CD14-positive monocyte (primary cell): Measurements from ENCODE around the gene SERPINA9. TPM values are rescaled to one million over a fixed set of nuclear protein-coding genes. Genes with fewer than 3 reads are reported as not detected.
"Not testable (repeated sequence)": the region's sequence is repeated elsewhere in the genome, so short reads cannot be mapped to it uniquely, and the experiment has no call there.

ENCODE experiments used
- DNase-seq, 3 donors: peaks; one replicate each; pipeline ENCODE4 v3.0.0-alpha.2; 2011 to 2022
- H2AFZ ChIP-seq: 2 replicates; pipeline ENCODE4 v1.6.0; 2012; ENCODE audit warnings: mild to moderate bottlenecking, low read depth, low read length, inconsistent platforms; ENCODE audit not compliant: insufficient read depth, poor library complexity, severe bottlenecking
- H3K27ac ChIP-seq, 2 donors: 1 replicate in 1 of 2; 2 replicates in 1 of 2; pipeline ENCODE4 v1.5.1; 2012 to 2013; ENCODE audit warnings: low read length in 2 of 2, control low read depth in 1 of 2, inconsistent platforms in 1 of 2, low read depth in 1 of 2, mild to moderate bottlenecking in 1 of 2
- H3K27me3 ChIP-seq, 2 donors: one replicate each; pipeline versions ENCODE4 v1.6.0 to v1.6.1; 2011 to 2013; ENCODE audit warnings: low read length in 2 of 2; ENCODE audit not compliant: control insufficient read depth in 2 of 2, insufficient read depth in 2 of 2
- H3K36me3 ChIP-seq, 2 donors: replicated peaks in 1 of 2; 1 replicate in 1 of 2; 2 replicates in 1 of 2; pipeline versions ENCODE4 v1.5.1 to v1.6.1; 2012 to 2013; ENCODE audit warnings: low read length in 2 of 2, control low read depth in 1 of 2, inconsistent platforms in 1 of 2, mild to moderate bottlenecking in 1 of 2; ENCODE audit not compliant: insufficient read depth in 2 of 2, control insufficient read depth in 1 of 2
- H3K4me1 ChIP-seq, 2 donors: 1 replicate in 1 of 2; 2 replicates in 1 of 2; pipeline versions ENCODE4 v1.5.1 to v1.6.1; 2012 to 2013; ENCODE audit warnings: low read length in 2 of 2, control low read depth in 1 of 2, inconsistent platforms in 1 of 2, mild to moderate bottlenecking in 1 of 2, moderate library complexity in 1 of 2; ENCODE audit not compliant: insufficient read depth in 2 of 2, control insufficient read depth in 1 of 2
- H3K4me2 ChIP-seq: replicated peaks from 2 replicates; pipeline ENCODE3; 2012; ENCODE audit warnings: low read length, moderate library complexity, mild to moderate bottlenecking; ENCODE audit not compliant: poor library complexity, severe bottlenecking; ENCODE audit errors: extremely low read depth
- H3K4me3 ChIP-seq, 3 experiments: fragments of 200-600 bp in 1 of 3; sonication (generic) in 1 of 3; replicated peaks in 1 of 3; 1 replicate in 2 of 3; 2 replicates in 1 of 3; pipeline ENCODE4 v1.5.1; 2011 to 2013; ENCODE audit warnings: low read length in 3 of 3, mild to moderate bottlenecking in 3 of 3, control low read depth in 2 of 3, low read depth in 2 of 3, inconsistent platforms in 1 of 3, moderate library complexity in 1 of 3
- H3K79me2 ChIP-seq: 2 replicates; pipeline ENCODE4 v1.6.0; 2012; ENCODE audit warnings: mild to moderate bottlenecking, control low read depth, inconsistent platforms, low read length, moderate library complexity; ENCODE audit not compliant: insufficient read depth
- H3K9ac ChIP-seq: 2 replicates; pipeline ENCODE4 v1.6.0; 2017; ENCODE audit warnings: low read length, mild to moderate bottlenecking; ENCODE audit not compliant: insufficient read depth, poor library complexity, severe bottlenecking
- H3K9me3 ChIP-seq, 2 donors: replicated peaks in 1 of 2; 1 replicate in 1 of 2; 2 replicates in 1 of 2; pipeline versions ENCODE4 v1.5.1 to v1.6.1; 2012 to 2013; ENCODE audit warnings: low read length in 2 of 2, control low read depth in 1 of 2; ENCODE audit not compliant: control insufficient read depth in 1 of 2, insufficient read depth in 1 of 2
- H4K20me1 ChIP-seq: 2 replicates; pipeline ENCODE4 v1.6.0; 2012; ENCODE audit warnings: mild to moderate bottlenecking, low read length, control low read depth, moderate library complexity; ENCODE audit not compliant: insufficient read depth
- H3K27ac Mint-ChIP-seq, 7 donors: one replicate each; pipeline ENCODE4 v1.8.0; 2020; ENCODE audit warnings: mild to moderate bottlenecking in 7 of 7, mixed read lengths in 7 of 7, moderate library complexity in 6 of 7, inconsistent platforms in 2 of 7
- H3K27me3 Mint-ChIP-seq, 3 donors: one replicate each; pipeline ENCODE4 v1.8.0; 2021 to 2022; ENCODE audit warnings: low read depth in 3 of 3, mild to moderate bottlenecking in 3 of 3, mixed read lengths in 3 of 3, moderate library complexity in 3 of 3, inconsistent platforms in 1 of 3
- H3K36me3 Mint-ChIP-seq, 2 donors: one replicate each; pipeline ENCODE4 v1.8.0; 2020; ENCODE audit warnings: mixed read lengths in 2 of 2, inconsistent platforms in 1 of 2, mild to moderate bottlenecking in 1 of 2
- H3K4me1 Mint-ChIP-seq: one replicate; pipeline ENCODE4 v1.8.0; 2020; ENCODE audit warnings: mild to moderate bottlenecking, mixed read lengths
- H3K4me3 Mint-ChIP-seq, 2 donors: one replicate each; pipeline ENCODE4 v1.8.0; 2020; ENCODE audit warnings: mild to moderate bottlenecking in 2 of 2, mixed read lengths in 2 of 2, moderate library complexity in 1 of 2
- H3K9me3 Mint-ChIP-seq, 7 donors: one replicate each; pipeline ENCODE4 v1.8.0; 2020 to 2022; ENCODE audit warnings: mixed read lengths in 7 of 7, mild to moderate bottlenecking in 6 of 7, moderate library complexity in 6 of 7, inconsistent platforms in 2 of 7
- CTCF ChIP-seq: fragments of 200-600 bp; IDR thresholded peaks from one replicate; pipeline ENCODE4 v1.8.0; 2022; ENCODE audit warnings: antibody characterized with exemption, mild to moderate bottlenecking
- WGBS: methylation state at CpG from one replicate; pipeline ENCODE4 v1.1.5; 2013; ENCODE audit warnings: missing lambda C conversion rate; ENCODE audit not compliant: insufficient coverage; 5-methylcytosine and 5-hydroxymethylcytosine counted together
- intact Hi-C, 2 donors: fragments of 100-400 bp; cut with micrococcal nuclease; formaldehyde crosslinking; loops; one replicate each; pipeline versions ENCODE4 v1.15.0 to v1.15.1; 2023
- polyA plus RNA-seq, 3 donors: library from polyadenylated mRNA; depleted of rRNA in 1 of 3; unstranded in 2 of 3; stranded (reverse) in 1 of 3; fragments of 300-500 nt in 2 of 3; fragments of >200 nt in 1 of 3; fragmentation: Illumina TruSeq in 2 of 3; gene quantifications; 1 replicate in 2 of 3; 2 replicates in 1 of 3; pipeline ENCODE4 v1.2.3, GENCODE V29; 2012 to 2021

Gene SERPINA9
- polyA plus RNA-seq, 3 donors = not detected

GRCh38 chr14:94483071-94483451 is 7.1 kb upstream of the SERPINA9 start:
- no peak overlapping the region for H3K27ac Mint-ChIP-seq

GRCh38 chr14:94482132-94483070 is 6.4 kb upstream of the SERPINA9 start:
- H4K20me1 ChIP-seq, H3K4me3 ChIP-seq, H3K4me1 ChIP-seq, DNase-seq, H3K9ac ChIP-seq, H3K27ac ChIP-seq, H3K4me3 Mint-ChIP-seq, H3K36me3 Mint-ChIP-seq, H3K27me3 ChIP-seq, H3K36me3 ChIP-seq, H3K4me2 ChIP-seq, H3K4me1 Mint-ChIP-seq, H3K79me2 ChIP-seq, intact Hi-C loops, H2AFZ ChIP-seq, H3K27ac Mint-ChIP-seq: not testable (repeated sequence)
- Mint-ChIP-seq H3K27me3 (peaks cover 6 to 18% (median 11%) of the 10 kb centered on the region in 3 donors), H3K9me3 (peaks cover 9 to 21% (median 16%) of the 10 kb centered on the region in 7 donors)
- peaks cover 9 to 17% of the 10 kb centered on the region in 2 donors for H3K9me3 ChIP-seq
- WGBS = 93% methylated on average over 3 of the region's 10 CpGs

More at GRCh38 chr14:94483071-94483451, 7.1 kb upstream of the SERPINA9 start:
- Histone ChIP-seq H3K4me2 (no peak overlapping the region), H4K20me1 (no peaks in the 10 kb centered on the region), H3K27me3 (peaks cover 0 to 6% of the 10 kb centered on the region in 2 donors), H3K9ac (no peak overlapping the region), H3K9me3 (peaks cover 9 to 10% of the 10 kb centered on the region in 2 donors), H2AFZ (no peak overlapping the region), H3K4me1 (no peaks in the 10 kb centered on the region), H3K27ac (no peak overlapping the region), H3K4me3 (no peak overlapping the region), H3K79me2 (no peaks in the 10 kb centered on the region), H3K36me3 (no peaks in the 10 kb centered on the region)
- Mint-ChIP-seq H3K27me3 (peaks cover 7 to 20% (median 12%) of the 10 kb centered on the region in 3 donors), H3K36me3 (no peaks in the 10 kb centered on the region), H3K9me3 (peaks cover 7 to 16% (median 12%) of the 10 kb centered on the region in 7 donors), H3K4me3 (no peak overlapping the region), H3K4me1 (peaks cover 3% of the 10 kb centered on the region)
- 96% methylated on average over 6 of the region's 10 CpGs for WGBS
- intact Hi-C loops = no loop called here
- TF ChIP-seq CTCF = no peak
- no peak for DNase-seq
